Measurements from ENCODE around the gene PTOV1. TPM values are rescaled to one million over a fixed set of nuclear protein-coding genes. Genes with fewer than 3 reads are reported as not detected.

PTOV1 gene
- total and polyA plus RNA-seq, 2 of the 8 experiments (the other 6 are each of a cell fraction or from before 2014, with no cell fraction given), result 147 to 251 TPM

DNA sequence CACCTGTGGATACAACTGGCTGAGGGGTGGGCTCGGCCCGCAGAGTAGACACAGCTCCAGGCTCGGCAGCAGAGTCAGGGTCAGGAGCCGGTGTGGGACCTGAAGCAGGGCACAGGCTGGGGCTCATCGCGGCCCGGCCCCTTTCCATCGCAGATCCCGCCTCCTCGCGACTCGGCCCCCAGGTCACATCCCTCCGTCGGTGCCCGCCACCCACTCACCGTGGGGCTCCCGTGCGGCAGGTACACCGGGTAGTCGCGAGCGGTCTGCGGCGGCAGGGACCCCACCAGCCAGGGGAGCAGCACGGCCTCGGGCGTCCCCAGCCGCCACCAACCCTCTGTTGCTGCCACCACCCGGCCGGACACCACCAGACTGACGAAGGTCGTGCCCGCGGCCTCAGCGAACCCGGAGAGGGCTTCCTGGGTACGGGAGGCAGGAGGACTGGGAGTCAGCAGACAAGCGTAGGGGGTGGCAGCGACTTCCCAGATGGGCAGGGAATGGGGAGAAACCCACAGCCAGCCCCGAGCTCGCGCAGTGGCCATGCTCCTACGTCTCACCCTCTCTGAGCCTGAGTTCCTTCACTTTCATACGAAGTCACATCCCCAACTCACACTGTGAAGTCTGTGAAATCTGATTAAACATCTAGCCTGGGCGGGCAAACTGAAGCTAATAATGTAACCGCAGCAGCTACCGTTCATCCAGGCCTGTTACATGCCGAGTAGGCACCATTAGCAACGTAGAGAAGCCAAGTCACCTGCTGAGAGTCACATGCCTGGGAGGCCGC, 41.6 kb upstream of the PTOV1 start (continued):
- TF ChIP-seq, protein P1, sequence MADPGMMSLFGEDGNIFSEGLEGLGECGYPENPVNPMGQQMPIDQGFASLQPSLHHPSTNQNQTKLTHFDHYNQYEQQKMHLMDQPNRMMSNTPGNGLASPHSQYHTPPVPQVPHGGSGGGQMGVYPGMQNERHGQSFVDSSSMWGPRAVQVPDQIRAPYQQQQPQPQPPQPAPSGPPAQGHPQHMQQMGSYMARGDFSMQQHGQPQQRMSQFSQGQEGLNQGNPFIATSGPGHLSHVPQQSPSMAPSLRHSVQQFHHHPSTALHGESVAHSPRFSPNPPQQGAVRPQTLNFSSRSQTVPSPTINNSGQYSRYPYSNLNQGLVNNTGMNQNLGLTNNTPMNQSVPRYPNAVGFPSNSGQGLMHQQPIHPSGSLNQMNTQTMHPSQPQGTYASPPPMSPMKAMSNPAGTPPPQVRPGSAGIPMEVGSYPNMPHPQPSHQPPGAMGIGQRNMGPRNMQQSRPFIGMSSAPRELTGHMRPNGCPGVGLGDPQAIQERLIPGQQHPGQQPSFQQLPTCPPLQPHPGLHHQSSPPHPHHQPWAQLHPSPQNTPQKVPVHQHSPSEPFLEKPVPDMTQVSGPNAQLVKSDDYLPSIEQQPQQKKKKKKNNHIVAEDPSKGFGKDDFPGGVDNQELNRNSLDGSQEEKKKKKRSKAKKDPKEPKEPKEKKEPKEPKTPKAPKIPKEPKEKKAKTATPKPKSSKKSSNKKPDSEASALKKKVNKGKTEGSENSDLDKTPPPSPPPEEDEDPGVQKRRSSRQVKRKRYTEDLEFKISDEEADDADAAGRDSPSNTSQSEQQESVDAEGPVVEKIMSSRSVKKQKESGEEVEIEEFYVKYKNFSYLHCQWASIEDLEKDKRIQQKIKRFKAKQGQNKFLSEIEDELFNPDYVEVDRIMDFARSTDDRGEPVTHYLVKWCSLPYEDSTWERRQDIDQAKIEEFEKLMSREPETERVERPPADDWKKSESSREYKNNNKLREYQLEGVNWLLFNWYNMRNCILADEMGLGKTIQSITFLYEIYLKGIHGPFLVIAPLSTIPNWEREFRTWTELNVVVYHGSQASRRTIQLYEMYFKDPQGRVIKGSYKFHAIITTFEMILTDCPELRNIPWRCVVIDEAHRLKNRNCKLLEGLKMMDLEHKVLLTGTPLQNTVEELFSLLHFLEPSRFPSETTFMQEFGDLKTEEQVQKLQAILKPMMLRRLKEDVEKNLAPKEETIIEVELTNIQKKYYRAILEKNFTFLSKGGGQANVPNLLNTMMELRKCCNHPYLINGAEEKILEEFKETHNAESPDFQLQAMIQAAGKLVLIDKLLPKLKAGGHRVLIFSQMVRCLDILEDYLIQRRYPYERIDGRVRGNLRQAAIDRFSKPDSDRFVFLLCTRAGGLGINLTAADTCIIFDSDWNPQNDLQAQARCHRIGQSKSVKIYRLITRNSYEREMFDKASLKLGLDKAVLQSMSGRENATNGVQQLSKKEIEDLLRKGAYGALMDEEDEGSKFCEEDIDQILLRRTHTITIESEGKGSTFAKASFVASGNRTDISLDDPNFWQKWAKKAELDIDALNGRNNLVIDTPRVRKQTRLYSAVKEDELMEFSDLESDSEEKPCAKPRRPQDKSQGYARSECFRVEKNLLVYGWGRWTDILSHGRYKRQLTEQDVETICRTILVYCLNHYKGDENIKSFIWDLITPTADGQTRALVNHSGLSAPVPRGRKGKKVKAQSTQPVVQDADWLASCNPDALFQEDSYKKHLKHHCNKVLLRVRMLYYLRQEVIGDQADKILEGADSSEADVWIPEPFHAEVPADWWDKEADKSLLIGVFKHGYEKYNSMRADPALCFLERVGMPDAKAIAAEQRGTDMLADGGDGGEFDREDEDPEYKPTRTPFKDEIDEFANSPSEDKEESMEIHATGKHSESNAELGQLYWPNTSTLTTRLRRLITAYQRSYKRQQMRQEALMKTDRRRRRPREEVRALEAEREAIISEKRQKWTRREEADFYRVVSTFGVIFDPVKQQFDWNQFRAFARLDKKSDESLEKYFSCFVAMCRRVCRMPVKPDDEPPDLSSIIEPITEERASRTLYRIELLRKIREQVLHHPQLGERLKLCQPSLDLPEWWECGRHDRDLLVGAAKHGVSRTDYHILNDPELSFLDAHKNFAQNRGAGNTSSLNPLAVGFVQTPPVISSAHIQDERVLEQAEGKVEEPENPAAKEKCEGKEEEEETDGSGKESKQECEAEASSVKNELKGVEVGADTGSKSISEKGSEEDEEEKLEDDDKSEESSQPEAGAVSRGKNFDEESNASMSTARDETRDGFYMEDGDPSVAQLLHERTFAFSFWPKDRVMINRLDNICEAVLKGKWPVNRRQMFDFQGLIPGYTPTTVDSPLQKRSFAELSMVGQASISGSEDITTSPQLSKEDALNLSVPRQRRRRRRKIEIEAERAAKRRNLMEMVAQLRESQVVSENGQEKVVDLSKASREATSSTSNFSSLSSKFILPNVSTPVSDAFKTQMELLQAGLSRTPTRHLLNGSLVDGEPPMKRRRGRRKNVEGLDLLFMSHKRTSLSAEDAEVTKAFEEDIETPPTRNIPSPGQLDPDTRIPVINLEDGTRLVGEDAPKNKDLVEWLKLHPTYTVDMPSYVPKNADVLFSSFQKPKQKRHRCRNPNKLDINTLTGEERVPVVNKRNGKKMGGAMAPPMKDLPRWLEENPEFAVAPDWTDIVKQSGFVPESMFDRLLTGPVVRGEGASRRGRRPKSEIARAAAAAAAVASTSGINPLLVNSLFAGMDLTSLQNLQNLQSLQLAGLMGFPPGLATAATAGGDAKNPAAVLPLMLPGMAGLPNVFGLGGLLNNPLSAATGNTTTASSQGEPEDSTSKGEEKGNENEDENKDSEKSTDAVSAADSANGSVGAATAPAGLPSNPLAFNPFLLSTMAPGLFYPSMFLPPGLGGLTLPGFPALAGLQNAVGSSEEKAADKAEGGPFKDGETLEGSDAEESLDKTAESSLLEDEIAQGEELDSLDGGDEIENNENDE (IDR thresholded peaks at IDR 0.05; ENCODE audit: insufficient replicate concordance, low read length), result no peak
- 0 out of 2 replicates have a peak, but pooled peaks have one; percentile 27 for TF ChIP-seq TAF1 (IDR thresholded peaks at IDR 0.05; ENCODE audit: low read depth, low read length)
- no peak for TF ChIP-seq CTBP2 (IDR thresholded peaks at IDR 0.05; ENCODE audit: borderline replicate concordance, insufficient read depth, insufficient read length, low read length)
- TF ChIP-seq, protein P2, sequence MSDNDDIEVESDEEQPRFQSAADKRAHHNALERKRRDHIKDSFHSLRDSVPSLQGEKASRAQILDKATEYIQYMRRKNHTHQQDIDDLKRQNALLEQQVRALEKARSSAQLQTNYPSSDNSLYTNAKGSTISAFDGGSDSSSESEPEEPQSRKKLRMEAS (IDR thresholded peaks at IDR 0.05), result peak; percentile 75; the same call in 1 of the 2 replicates
- TF ChIP-seq SP2 (IDR thresholded peaks at IDR 0.05; ENCODE audit: low read length), result no peak
- TF ChIP-seq SUZ12 (IDR thresholded peaks at IDR 0.05; ENCODE audit: low read length), result no peak
- peak; percentile 11; the same call in 1 of the 2 replicates for TF ChIP-seq RBBP5 (IDR thresholded peaks at IDR 0.05; ENCODE audit: borderline replicate concordance, low read depth, low read length)
- no peak for TF ChIP-seq CHD2 (IDR thresholded peaks at IDR 0.05; ENCODE audit: low read length)
- TF ChIP-seq JUN (IDR thresholded peaks at IDR 0.05; ENCODE audit: low read depth, low read length), result no peak

Measured in H1 (cell line).